KMS-11 (cell line): ENCODE measurements around the gene SDC1.

Experiments
- H2AFZ ChIP-seq: fragments of 200-600 bp; sonication (generic); 2 replicates; pipeline ENCODE4 v1.6.1; 2016; ENCODE audit warnings: antibody characterized with exemption, mixed run types, low read depth
- H3K27ac ChIP-seq: fragments of 200-600 bp; sonication (generic); 2 replicates; pipeline ENCODE4 v1.6.1; 2016; ENCODE audit warnings: mild to moderate bottlenecking, mixed run types
- H3K27me3 ChIP-seq: fragments of 200-600 bp; sonication (generic); 2 replicates; pipeline ENCODE4 v1.6.1; 2017; ENCODE audit warnings: mild to moderate bottlenecking, low read depth, mixed run types, moderate library complexity; ENCODE audit not compliant: insufficient read depth
- H3K36me3 ChIP-seq: fragments of 200-600 bp; sonication (generic); 2 replicates; pipeline ENCODE4 v1.6.1; 2017; ENCODE audit warnings: mild to moderate bottlenecking, mixed run types; ENCODE audit not compliant: insufficient read depth
- H3K4me1 ChIP-seq: fragments of 200-600 bp; sonication (generic); 2 replicates; pipeline ENCODE4 v1.6.1; 2016; ENCODE audit warnings: mild to moderate bottlenecking, low read depth, mixed run types; ENCODE audit not compliant: poor library complexity, severe bottlenecking
- H3K4me2 ChIP-seq: fragments of 200-600 bp; sonication (generic); 2 replicates; pipeline ENCODE4 v1.7.0; 2016; ENCODE audit warnings: mild to moderate bottlenecking, mixed run types
- H3K4me3 ChIP-seq: fragments of 200-600 bp; sonication (generic); IDR thresholded peaks from 2 replicates; pipeline ENCODE4 v1.6.1; 2017; ENCODE audit warnings: low read depth, low read length, mixed read lengths; ENCODE audit not compliant: insufficient read depth
- H3K79me2 ChIP-seq: fragments of 200-600 bp; sonication (generic); 2 replicates; pipeline ENCODE4 v1.6.1; 2016; ENCODE audit warnings: low read depth, mixed run types; ENCODE audit not compliant: insufficient read depth
- H3K9ac ChIP-seq: fragments of 200-600 bp; sonication (generic); 2 replicates; pipeline ENCODE4 v1.6.1; 2016; ENCODE audit warnings: mild to moderate bottlenecking, mixed run types
- H4K20me1 ChIP-seq: fragments of 200-600 bp; sonication (generic); 2 replicates; pipeline ENCODE4 v1.6.1; 2016; ENCODE audit warnings: mild to moderate bottlenecking, mixed run types; ENCODE audit not compliant: insufficient read depth
- CTCF ChIP-seq: fragments of 200-600 bp; sonication (generic); conservative IDR thresholded peaks from 2 replicates; pipeline ENCODE4 v1.6.1; 2017; ENCODE audit warnings: low read depth, mild to moderate bottlenecking, antibody characterized with exemption, low read length, moderate library complexity, mixed read lengths

SDC1 gene

GRCh38 chr2:20157193-20157891 is 67.6 kb downstream of the SDC1 start:
- Histone ChIP-seq H3K4me3 (no peak overlapping the region), H3K4me2 (peak overlapping the region; percentile 55; the same call in 1 of the 2 replicates), H3K9ac (no peak overlapping the region), H3K4me1 (peaks cover 22% of the 10 kb centered on the region), H3K27ac (no peak overlapping the region), H3K27me3 (no peaks in the 10 kb centered on the region), H4K20me1 (no peaks in the 10 kb centered on the region), H2AFZ (peak overlapping the region; percentile 21; the same call in 1 of the 2 replicates), H3K36me3 (no peaks in the 10 kb centered on the region), H3K79me2 (no peaks in the 10 kb centered on the region)
- no peak for TF ChIP-seq CTCF

GRCh38 chr2:20156836-20157192 is 68.1 kb downstream of the SDC1 start:
- H2AFZ ChIP-seq: no peak overlapping the region
- no peaks in the 10 kb centered on the region for H3K36me3 ChIP-seq
- H3K9ac ChIP-seq: no peak overlapping the region
- no peak for TF ChIP-seq CTCF
- peaks cover 22% of the 10 kb centered on the region for H3K4me1 ChIP-seq
- H3K4me2 ChIP-seq: no peak overlapping the region; the same call in 1 of the 2 replicates
- no peaks in the 10 kb centered on the region for H3K79me2 ChIP-seq
- no peaks in the 10 kb centered on the region for H4K20me1 ChIP-seq
- no peaks in the 10 kb centered on the region for H3K27me3 ChIP-seq
- no peak overlapping the region for H3K4me3 ChIP-seq
- H3K27ac ChIP-seq: no peak overlapping the region

- H3K27ac ChIP-seq: no peak overlapping the region
- H3K9ac ChIP-seq: no peak overlapping the region
- no peak overlapping the region for H2AFZ ChIP-seq
- no peak for TF ChIP-seq CTCF
- no peaks in the 10 kb centered on the region for H3K79me2 ChIP-seq
- H3K4me3 ChIP-seq: no peak overlapping the region
- H3K4me1 ChIP-seq: peaks cover 22% of the 10 kb centered on the region
- no peak overlapping the region for H3K4me2 ChIP-seq
- H3K36me3 ChIP-seq: no peaks in the 10 kb centered on the region
- no peaks in the 10 kb centered on the region for H4K20me1 ChIP-seq
- H3K27me3 ChIP-seq: no peaks in the 10 kb centered on the region
These were observed 68.7 kb downstream of the SDC1 start for GRCh38 chr2:20156076-20156759.

- Histone ChIP-seq H2AFZ (no peak overlapping the region), H3K27me3 (no peaks in the 10 kb centered on the region), H3K27ac (no peak overlapping the region), H3K9ac (no peak overlapping the region), H4K20me1 (no peaks in the 10 kb centered on the region), H3K36me3 (no peaks in the 10 kb centered on the region), H3K79me2 (no peaks in the 10 kb centered on the region), H3K4me3 (no peak overlapping the region), H3K4me1 (peaks cover 18% of the 10 kb centered on the region), H3K4me2 (no peak overlapping the region)
- TF ChIP-seq CTCF: no peak
These were observed 71.6 kb downstream of the SDC1 start for GRCh38 chr2:20153131-20153851.
